BLaER1 treated with 17β-estradiol and CSF1 and Interleukin-3, amounts not matched to agents 10 nM and 100 nM (cell line): ENCODE results near the gene XPC.

Experiments used
- H3K27ac ChIP-seq, 11 experiments: shearing (Covaris generic); formaldehyde crosslinking; 2 replicates each; pipeline ENCODE4 v1.8.1; 2022
- H3K27me3 ChIP-seq, 11 experiments: shearing (Covaris generic); formaldehyde crosslinking; 2 replicates each; pipeline ENCODE4 v1.8.1; 2022
- H3K36me3 ChIP-seq, 11 experiments: shearing (Covaris generic); formaldehyde crosslinking; 2 replicates each; pipeline ENCODE4 v1.8.1; 2022
- H3K4me1 ChIP-seq, 10 experiments: shearing (Covaris generic); formaldehyde crosslinking; 2 replicates each; pipeline ENCODE4 v1.8.1; 2022
- H3K4me2 ChIP-seq, 11 experiments: shearing (Covaris generic); formaldehyde crosslinking; 2 replicates each; pipeline ENCODE4 v1.8.1; 2022
- H3K4me3 ChIP-seq, 10 experiments: shearing (Covaris generic); formaldehyde crosslinking; 2 replicates each; pipeline ENCODE4 v1.8.1; 2022
- H3K9ac ChIP-seq, 11 experiments: shearing (Covaris generic); formaldehyde crosslinking; 2 replicates each; pipeline ENCODE4 v1.8.1; 2022
- H3K9me3 ChIP-seq, 11 experiments: shearing (Covaris generic); formaldehyde crosslinking; replicated peaks in 1 of 11; 2 replicates each; pipeline ENCODE4 v1.8.1; 2022
- H4K20me1 ChIP-seq, 11 experiments: shearing (Covaris generic); formaldehyde crosslinking; 2 replicates each; pipeline ENCODE4 v1.8.1; 2022
- Cebpa-rat ChIP-seq, 11 experiments: shearing (Covaris generic); IDR thresholded peaks; 2 replicates each; pipeline ENCODE4 v1.8.1; 2022

Gene XPC

DNA sequence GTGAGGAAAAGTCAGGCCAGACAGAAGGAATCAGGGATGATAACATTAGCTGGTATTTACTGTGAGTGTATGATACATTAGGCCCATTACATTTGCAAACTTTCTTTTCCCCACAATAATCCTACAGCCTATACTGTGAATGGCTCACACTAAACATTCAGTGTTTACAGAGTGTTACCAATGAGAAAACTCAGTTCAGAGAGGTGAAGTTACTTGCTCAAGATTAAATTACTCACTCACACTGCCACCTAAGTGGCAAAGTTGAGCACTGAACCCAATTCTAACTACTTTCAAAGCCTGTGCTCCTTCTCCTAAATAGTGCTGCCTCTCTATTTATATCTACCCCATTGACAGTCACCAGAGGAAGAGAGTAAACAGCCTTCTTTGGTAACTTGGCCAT, 8.5 kb downstream of the XPC start:
- H3K4me2 ChIP-seq, result no peak overlapping the region
- TF ChIP-seq Cebpa-rat (IDR thresholded peaks at IDR 0.05), result no peak
- H3K4me1 ChIP-seq, result peaks cover 0 to 5% (median 2%) of the 10 kb centered on the region in 10 experiments; a peak in 16 of 20 replicates
- H3K9me3 ChIP-seq, result no peaks in the 10 kb centered on the region
- H3K9ac ChIP-seq, result no peak overlapping the region
- H4K20me1 ChIP-seq, result peaks cover 13 to 35% (median 22%) of the 10 kb centered on the region in 11 experiments; a peak in 21 of 22 replicates
- no peak overlapping the region for H3K27ac ChIP-seq
- no peak overlapping the region for H3K4me3 ChIP-seq
- H3K36me3 ChIP-seq, result peaks cover 76 to 85% (median 81%) of the 10 kb centered on the region in 11 experiments
- H3K27me3 ChIP-seq, result peaks cover 0 to 3% (median 0%) of the 10 kb centered on the region in 11 experiments; a peak in 5 of 22 replicates

GRCh38 chr3:14169435-14169834, 9.0 kb downstream of the XPC start:
- H3K9ac ChIP-seq, result no peak overlapping the region
- TF ChIP-seq Cebpa-rat (IDR thresholded peaks at IDR 0.05), result no peak
- H3K36me3 ChIP-seq, result peaks cover 81 to 89% (median 86%) of the 10 kb centered on the region in 11 experiments
- no peaks in the 10 kb centered on the region for H3K9me3 ChIP-seq
- H3K27ac ChIP-seq, result no peak overlapping the region
- no peaks in the 10 kb centered on the region for H3K27me3 ChIP-seq
- H3K4me1 ChIP-seq, result peaks cover 0 to under 1% (median 0%) of the 10 kb centered on the region in 10 experiments; a peak in 1 of 20 replicates
- peaks cover 9 to 31% (median 17%) of the 10 kb centered on the region in 11 experiments; a peak in 20 of 22 replicates for H4K20me1 ChIP-seq
- no peak overlapping the region for H3K4me2 ChIP-seq
- no peak overlapping the region for H3K4me3 ChIP-seq

DNA sequence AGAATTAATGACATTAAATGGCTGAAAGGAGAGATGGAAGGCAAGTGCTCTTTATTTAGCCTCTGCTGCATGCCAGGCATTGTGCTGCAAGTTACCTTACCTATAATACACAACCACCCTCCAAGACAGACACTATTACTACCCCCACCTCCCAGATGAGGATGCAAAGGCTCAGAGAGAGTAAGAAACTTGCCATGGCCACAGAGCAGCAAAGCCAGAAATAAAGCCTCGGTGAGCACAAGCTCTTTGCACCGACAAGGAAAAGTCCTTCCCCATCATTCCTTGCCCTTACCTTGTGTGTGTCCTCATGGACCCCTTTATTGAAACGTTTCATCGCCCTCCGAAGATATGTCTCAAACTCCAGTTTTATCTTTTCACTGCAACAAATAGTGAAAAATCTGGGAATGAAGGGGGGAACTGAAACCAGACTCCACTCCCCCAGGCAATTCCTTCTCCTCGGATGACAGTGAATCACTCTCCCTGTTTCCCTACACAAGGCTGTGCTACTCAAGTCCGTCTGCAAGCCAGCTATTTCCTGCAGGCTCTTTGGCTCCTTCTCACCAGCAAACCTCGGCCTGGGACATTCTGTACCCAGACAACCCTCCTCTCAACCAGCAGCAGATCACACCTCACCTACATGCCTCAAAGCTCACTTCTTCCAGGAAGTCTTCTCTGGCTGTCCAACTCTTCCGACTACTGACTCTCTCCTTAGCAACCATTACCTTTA, 11.4 kb downstream of the XPC start:
- H3K27ac ChIP-seq, result no peak overlapping the region
- H3K4me1 ChIP-seq, result peaks cover 0 to 3% (median 0%) of the 10 kb centered on the region in 10 experiments; a peak in 1 of 20 replicates
- H3K27me3 ChIP-seq, result no peaks in the 10 kb centered on the region
- H3K36me3 ChIP-seq, result peaks cover 94 to 100% (median 98%) of the 10 kb centered on the region in 11 experiments
- H3K4me3 ChIP-seq, result no peak overlapping the region
- H3K9ac ChIP-seq, result no peak overlapping the region
- no peak overlapping the region for H3K4me2 ChIP-seq
- peaks cover 0 to 11% (median 0%) of the 10 kb centered on the region in 11 experiments; a peak in 3 of 22 replicates for H4K20me1 ChIP-seq
- H3K9me3 ChIP-seq, result peaks cover 8 to 14% (median 10%) of the 10 kb centered on the region in 11 experiments
- no peak for TF ChIP-seq Cebpa-rat (IDR thresholded peaks at IDR 0.05)

- Histone ChIP-seq H3K4me1 (peaks cover 0 to 4% (median 0%) of the 10 kb centered on the region in 10 experiments; a peak in 1 of 20 replicates), H3K27ac (no peak overlapping the region), H3K9ac (no peak overlapping the region), H3K27me3 (no peaks in the 10 kb centered on the region), H3K9me3 (peaks cover 20 to 29% (median 24%) of the 10 kb centered on the region in 11 experiments), H3K4me2 (no peak overlapping the region), H3K4me3 (no peak overlapping the region), H3K36me3 (peaks cover 94 to 100% (median 98%) of the 10 kb centered on the region in 11 experiments), H4K20me1 (peaks cover 0 to 8% (median 0%) of the 10 kb centered on the region in 11 experiments; a peak in 1 of 22 replicates)
- TF ChIP-seq Cebpa-rat (IDR thresholded peaks at IDR 0.05), result peak in 6 of 11 experiments; percentile 17 to 74 (median 48); a peak in 6 of 22 replicates
Measured at GRCh38 chr3:14162178-14162577, 16.2 kb downstream of the XPC start.

DNA sequence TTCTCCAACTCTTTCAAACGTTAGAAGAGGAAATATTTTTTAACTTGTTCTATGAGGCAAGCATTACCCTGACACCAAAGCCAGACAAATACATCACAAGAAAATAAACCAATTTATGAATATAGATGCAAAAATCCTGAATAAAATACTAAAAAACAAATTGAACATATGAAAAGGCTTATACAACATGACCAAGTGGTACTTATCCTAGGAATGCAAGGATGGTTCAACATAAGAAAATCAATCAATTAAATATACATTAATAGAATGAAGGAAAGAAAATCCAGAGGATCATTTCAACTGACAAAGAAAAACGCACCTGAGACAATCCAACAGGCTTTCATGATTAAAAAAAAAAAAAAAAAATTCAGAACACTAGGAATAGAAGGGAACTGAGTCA, 17.1 kb downstream of the XPC start:
- H4K20me1 ChIP-seq, result peaks cover 0 to 8% (median 0%) of the 10 kb centered on the region in 11 experiments; a peak in 2 of 22 replicates
- H3K4me3 ChIP-seq, result no peak overlapping the region
- H3K27ac ChIP-seq, result no peak overlapping the region
- H3K9ac ChIP-seq, result no peak overlapping the region
- peaks cover 20 to 29% (median 24%) of the 10 kb centered on the region in 11 experiments for H3K9me3 ChIP-seq
- peaks cover 0 to 4% (median 0%) of the 10 kb centered on the region in 10 experiments; a peak in 2 of 20 replicates for H3K4me1 ChIP-seq
- H3K36me3 ChIP-seq, result peaks cover 98 to 100% (median 99%) of the 10 kb centered on the region in 11 experiments
- no peaks in the 10 kb centered on the region for H3K27me3 ChIP-seq
- TF ChIP-seq Cebpa-rat (IDR thresholded peaks at IDR 0.05), result no peak
- no peak overlapping the region for H3K4me2 ChIP-seq

GRCh38 chr3:14159426-14159825, 19.0 kb downstream of the XPC start:
- Histone ChIP-seq H3K27ac (no peak overlapping the region), H3K4me2 (no peak overlapping the region), H3K9ac (no peak overlapping the region), H4K20me1 (peaks cover 0 to 13% (median 0%) of the 10 kb centered on the region in 11 experiments; a peak in 4 of 22 replicates), H3K36me3 (peaks cover 85 to 91% (median 86%) of the 10 kb centered on the region in 11 experiments), H3K4me1 (peaks cover 11 to 23% (median 15%) of the 10 kb centered on the region in 10 experiments), H3K27me3 (no peaks in the 10 kb centered on the region), H3K4me3 (no peak overlapping the region), H3K9me3 (peaks cover 20 to 29% (median 24%) of the 10 kb centered on the region in 11 experiments)
- no peak for TF ChIP-seq Cebpa-rat (IDR thresholded peaks at IDR 0.05)

- Histone ChIP-seq H3K9me3 (peaks cover 20 to 26% (median 24%) of the 10 kb centered on the region in 11 experiments), H3K4me1 (peaks cover 11 to 33% (median 24%) of the 10 kb centered on the region in 10 experiments), H3K4me2 (no peak overlapping the region), H3K9ac (no peak overlapping the region), H4K20me1 (peaks cover 0 to 23% (median 0%) of the 10 kb centered on the region in 11 experiments; a peak in 6 of 22 replicates), H3K27ac (no peak overlapping the region), H3K27me3 (no peaks in the 10 kb centered on the region), H3K4me3 (no peak overlapping the region), H3K36me3 (peaks cover 78 to 91% (median 85%) of the 10 kb centered on the region in 11 experiments)
- no peak for TF ChIP-seq Cebpa-rat (IDR thresholded peaks at IDR 0.05)
Measured at GRCh38 chr3:14158370-14158769, 20.0 kb downstream of the XPC start.

- Histone ChIP-seq H3K27me3 (no peaks in the 10 kb centered on the region), H3K4me1 (peaks cover 11 to 33% (median 24%) of the 10 kb centered on the region in 10 experiments), H3K36me3 (peaks cover 78 to 91% (median 83%) of the 10 kb centered on the region in 11 experiments), H3K4me3 (no peak overlapping the region), H3K27ac (no peak overlapping the region), H3K4me2 (no peak overlapping the region), H3K9ac (no peak overlapping the region), H3K9me3 (peaks cover 19 to 25% (median 23%) of the 10 kb centered on the region in 11 experiments), H4K20me1 (peaks cover 0 to 27% (median 3%) of the 10 kb centered on the region in 11 experiments; a peak in 9 of 22 replicates)
- no peak for TF ChIP-seq Cebpa-rat (IDR thresholded peaks at IDR 0.05)
Measured at GRCh38 chr3:14157951-14158350, 20.4 kb downstream of the XPC start.
